K562 (cell line): ENCODE results near the gene GDF11. TPM values are rescaled to one million over a fixed set of nuclear protein-coding genes. Genes with fewer than 3 reads are reported as not detected.

Experiments
- CBX3 ChIP-seq, 2 experiments: IDR thresholded peaks; 1 replicate in 1 of 2; 2 replicates in 1 of 2; pipeline ENCODE4 v1.6.1; 2012; ENCODE audit warnings: inconsistent platforms in 2 of 2, low read length in 2 of 2, borderline replicate concordance in 1 of 2, control low read depth in 1 of 2
- CXXC5 ChIP-seq: fragments of 250-450 bp; sonication (Bioruptor Pico); IDR thresholded peaks from 2 replicates; pipeline ENCODE4 v1.8.0; 2022; ENCODE audit warnings: inconsistent platforms, mild to moderate bottlenecking, moderate library complexity
- GABPB1 ChIP-seq: sonication (generic); formaldehyde crosslinking; IDR thresholded peaks from 2 replicates; pipeline ENCODE4 v1.8.0; 2022; ENCODE audit warnings: mild to moderate bottlenecking, missing genetic modification reagents
- ID3 ChIP-seq, 2 experiments: fragments of 250-450 bp in 1 of 2; fragments of 450-650 bp in 1 of 2; sonication (Bioruptor Pico) in 1 of 2; IDR thresholded peaks; 2 replicates each; pipeline versions ENCODE4 v1.6.1 to v1.8.0; 2016 to 2021; ENCODE audit warnings: mild to moderate bottlenecking in 2 of 2, moderate library complexity in 2 of 2, missing compliant biosample characterization in 1 of 2, missing genetic modification characterization in 1 of 2
- IRF9 ChIP-seq: fragments of 450-650 bp; IDR thresholded peaks from 2 replicates; pipeline ENCODE4 v1.6.1; 2016; ENCODE audit warnings: missing biosample characterization, missing genetic modification characterization
- LARP7 ChIP-seq: fragments of 450-650 bp; IDR thresholded peaks from 2 replicates; pipeline ENCODE4 v1.6.1; 2016
- NCOA1 ChIP-seq: fragments of 450-650 bp; IDR thresholded peaks from 2 replicates; pipeline ENCODE4 v1.6.1; 2016; ENCODE audit warnings: low read depth
- PRMT5 ChIP-seq: sonication (generic); formaldehyde crosslinking; IDR thresholded peaks from 2 replicates; pipeline ENCODE4 v1.5.0; 2020; ENCODE audit warnings: missing genetic modification reagents
- ZBTB5 ChIP-seq: fragments of 450-650 bp; IDR thresholded peaks from 2 replicates; pipeline ENCODE4 v1.6.1; 2017; ENCODE audit warnings: antibody characterized with exemption
- ZNF121 ChIP-seq: sonication (generic); formaldehyde crosslinking; conservative IDR thresholded peaks from 2 replicates; pipeline ENCODE4 v1.8.0; 2022; ENCODE audit warnings: missing genetic modification reagents
- ZNF24 ChIP-seq: fragments of 450-650 bp; IDR thresholded peaks from 2 replicates; pipeline ENCODE4 v1.6.1; 2016
- ZNF354B ChIP-seq: fragments of 250-450 bp; sonication (Bioruptor Pico); IDR thresholded peaks from 2 replicates; pipeline ENCODE4 v1.4.0; 2020
- polyA plus RNA-seq, 8 experiments: library from polyadenylated mRNA; depleted of rRNA in 4 of 8; stranded (reverse) in 5 of 8; unstranded in 3 of 8; fragments of >200 nt; fragmentation: Nextera tagmentation in 2 of 8; fragmentation: Illumina TruSeq in 1 of 8; extraction: Ambion mirVana in 2 of 8; extraction: Trizol in 1 of 8; gene quantifications; 2 replicates each; pipeline versions ENCODE4 v1.2.1 to v1.2.3, GENCODE V29; 2011 to 2014; ENCODE audit warnings: inconsistent platforms in 1 of 8, missing spikeins in 1 of 8
- total RNA-seq, 7 experiments: library from RNA; depleted of rRNA in 6 of 7; stranded (reverse); fragments of >200 nt in 6 of 7; fragmentation: Illumina TruSeq in 2 of 7; extraction: Trizol in 2 of 7; gene quantifications; 2 replicates each; pipeline versions ENCODE4 v1.2.1 to v1.2.3, GENCODE V29; 2011 to 2021; ENCODE audit warnings: low replicate concordance in 1 of 7
- TF ChIP-seq, protein P1 (sequence below): fragments of 450-650 bp; IDR thresholded peaks from 2 replicates; pipeline ENCODE4 v1.6.1; 2016; ENCODE audit warnings: mild to moderate bottlenecking, moderate library complexity

Gene GDF11
- total and polyA plus RNA-seq, 9 of the 15 experiments (the other 6 are each of a cell fraction or from before 2014, with no cell fraction given) = 1.4 to 15.7 (median 4.8) TPM

DNA sequence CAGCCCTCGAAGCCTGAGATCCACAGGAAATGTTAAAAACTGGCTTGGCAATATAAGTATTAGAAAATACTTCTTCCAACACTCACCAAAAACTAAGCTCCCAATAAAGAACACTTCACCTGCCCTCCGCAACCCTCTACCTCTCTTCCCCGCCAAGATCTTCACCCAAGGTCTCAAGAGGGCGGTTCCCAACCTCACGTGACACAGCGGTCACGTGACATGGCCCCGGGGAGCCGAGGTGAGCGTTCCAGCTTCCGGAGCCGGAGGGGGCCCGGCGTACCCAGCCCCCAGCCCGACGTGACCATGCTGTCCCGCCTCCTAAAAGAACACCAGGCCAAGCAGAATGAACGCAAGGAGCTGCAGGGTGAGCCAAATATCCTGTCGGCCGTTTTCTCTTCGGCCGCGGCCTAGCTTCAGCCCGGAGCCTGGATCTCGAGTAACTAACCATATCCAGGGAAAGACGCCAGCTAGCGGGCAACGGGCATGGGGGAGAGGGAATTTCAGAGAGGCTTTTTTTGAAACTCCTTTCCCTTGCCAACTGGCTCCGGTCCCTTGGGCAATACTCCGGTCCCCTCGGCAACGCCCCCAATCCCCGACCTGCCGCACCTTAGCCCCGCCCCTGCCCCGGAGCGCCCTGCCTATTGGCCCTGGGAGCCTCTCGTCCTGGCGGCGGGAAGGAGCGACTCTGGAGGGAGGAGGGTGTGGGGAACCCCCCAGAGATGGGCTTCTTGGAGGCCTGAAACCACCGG is 26.9 kb upstream of the GDF11 start, which contains the start of gene BLOC1S1 (continued):
- TF ChIP-seq, protein P1, sequence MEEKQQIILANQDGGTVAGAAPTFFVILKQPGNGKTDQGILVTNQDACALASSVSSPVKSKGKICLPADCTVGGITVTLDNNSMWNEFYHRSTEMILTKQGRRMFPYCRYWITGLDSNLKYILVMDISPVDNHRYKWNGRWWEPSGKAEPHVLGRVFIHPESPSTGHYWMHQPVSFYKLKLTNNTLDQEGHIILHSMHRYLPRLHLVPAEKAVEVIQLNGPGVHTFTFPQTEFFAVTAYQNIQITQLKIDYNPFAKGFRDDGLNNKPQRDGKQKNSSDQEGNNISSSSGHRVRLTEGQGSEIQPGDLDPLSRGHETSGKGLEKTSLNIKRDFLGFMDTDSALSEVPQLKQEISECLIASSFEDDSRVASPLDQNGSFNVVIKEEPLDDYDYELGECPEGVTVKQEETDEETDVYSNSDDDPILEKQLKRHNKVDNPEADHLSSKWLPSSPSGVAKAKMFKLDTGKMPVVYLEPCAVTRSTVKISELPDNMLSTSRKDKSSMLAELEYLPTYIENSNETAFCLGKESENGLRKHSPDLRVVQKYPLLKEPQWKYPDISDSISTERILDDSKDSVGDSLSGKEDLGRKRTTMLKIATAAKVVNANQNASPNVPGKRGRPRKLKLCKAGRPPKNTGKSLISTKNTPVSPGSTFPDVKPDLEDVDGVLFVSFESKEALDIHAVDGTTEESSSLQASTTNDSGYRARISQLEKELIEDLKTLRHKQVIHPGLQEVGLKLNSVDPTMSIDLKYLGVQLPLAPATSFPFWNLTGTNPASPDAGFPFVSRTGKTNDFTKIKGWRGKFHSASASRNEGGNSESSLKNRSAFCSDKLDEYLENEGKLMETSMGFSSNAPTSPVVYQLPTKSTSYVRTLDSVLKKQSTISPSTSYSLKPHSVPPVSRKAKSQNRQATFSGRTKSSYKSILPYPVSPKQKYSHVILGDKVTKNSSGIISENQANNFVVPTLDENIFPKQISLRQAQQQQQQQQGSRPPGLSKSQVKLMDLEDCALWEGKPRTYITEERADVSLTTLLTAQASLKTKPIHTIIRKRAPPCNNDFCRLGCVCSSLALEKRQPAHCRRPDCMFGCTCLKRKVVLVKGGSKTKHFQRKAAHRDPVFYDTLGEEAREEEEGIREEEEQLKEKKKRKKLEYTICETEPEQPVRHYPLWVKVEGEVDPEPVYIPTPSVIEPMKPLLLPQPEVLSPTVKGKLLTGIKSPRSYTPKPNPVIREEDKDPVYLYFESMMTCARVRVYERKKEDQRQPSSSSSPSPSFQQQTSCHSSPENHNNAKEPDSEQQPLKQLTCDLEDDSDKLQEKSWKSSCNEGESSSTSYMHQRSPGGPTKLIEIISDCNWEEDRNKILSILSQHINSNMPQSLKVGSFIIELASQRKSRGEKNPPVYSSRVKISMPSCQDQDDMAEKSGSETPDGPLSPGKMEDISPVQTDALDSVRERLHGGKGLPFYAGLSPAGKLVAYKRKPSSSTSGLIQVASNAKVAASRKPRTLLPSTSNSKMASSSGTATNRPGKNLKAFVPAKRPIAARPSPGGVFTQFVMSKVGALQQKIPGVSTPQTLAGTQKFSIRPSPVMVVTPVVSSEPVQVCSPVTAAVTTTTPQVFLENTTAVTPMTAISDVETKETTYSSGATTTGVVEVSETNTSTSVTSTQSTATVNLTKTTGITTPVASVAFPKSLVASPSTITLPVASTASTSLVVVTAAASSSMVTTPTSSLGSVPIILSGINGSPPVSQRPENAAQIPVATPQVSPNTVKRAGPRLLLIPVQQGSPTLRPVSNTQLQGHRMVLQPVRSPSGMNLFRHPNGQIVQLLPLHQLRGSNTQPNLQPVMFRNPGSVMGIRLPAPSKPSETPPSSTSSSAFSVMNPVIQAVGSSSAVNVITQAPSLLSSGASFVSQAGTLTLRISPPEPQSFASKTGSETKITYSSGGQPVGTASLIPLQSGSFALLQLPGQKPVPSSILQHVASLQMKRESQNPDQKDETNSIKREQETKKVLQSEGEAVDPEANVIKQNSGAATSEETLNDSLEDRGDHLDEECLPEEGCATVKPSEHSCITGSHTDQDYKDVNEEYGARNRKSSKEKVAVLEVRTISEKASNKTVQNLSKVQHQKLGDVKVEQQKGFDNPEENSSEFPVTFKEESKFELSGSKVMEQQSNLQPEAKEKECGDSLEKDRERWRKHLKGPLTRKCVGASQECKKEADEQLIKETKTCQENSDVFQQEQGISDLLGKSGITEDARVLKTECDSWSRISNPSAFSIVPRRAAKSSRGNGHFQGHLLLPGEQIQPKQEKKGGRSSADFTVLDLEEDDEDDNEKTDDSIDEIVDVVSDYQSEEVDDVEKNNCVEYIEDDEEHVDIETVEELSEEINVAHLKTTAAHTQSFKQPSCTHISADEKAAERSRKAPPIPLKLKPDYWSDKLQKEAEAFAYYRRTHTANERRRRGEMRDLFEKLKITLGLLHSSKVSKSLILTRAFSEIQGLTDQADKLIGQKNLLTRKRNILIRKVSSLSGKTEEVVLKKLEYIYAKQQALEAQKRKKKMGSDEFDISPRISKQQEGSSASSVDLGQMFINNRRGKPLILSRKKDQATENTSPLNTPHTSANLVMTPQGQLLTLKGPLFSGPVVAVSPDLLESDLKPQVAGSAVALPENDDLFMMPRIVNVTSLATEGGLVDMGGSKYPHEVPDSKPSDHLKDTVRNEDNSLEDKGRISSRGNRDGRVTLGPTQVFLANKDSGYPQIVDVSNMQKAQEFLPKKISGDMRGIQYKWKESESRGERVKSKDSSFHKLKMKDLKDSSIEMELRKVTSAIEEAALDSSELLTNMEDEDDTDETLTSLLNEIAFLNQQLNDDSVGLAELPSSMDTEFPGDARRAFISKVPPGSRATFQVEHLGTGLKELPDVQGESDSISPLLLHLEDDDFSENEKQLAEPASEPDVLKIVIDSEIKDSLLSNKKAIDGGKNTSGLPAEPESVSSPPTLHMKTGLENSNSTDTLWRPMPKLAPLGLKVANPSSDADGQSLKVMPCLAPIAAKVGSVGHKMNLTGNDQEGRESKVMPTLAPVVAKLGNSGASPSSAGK = peak; percentile 90
- TF ChIP-seq GABPB1 (CRISPR knock-in tag) (peak; percentile 87; the same call in 1 of the 2 replicates), NCOA1 (no peak), PRMT5 (CRISPR knock-in tag) (0 out of 2 replicates have a peak, but pooled peaks have one; percentile 64), ZNF121 (CRISPR knock-in tag) (no peak), ID3 (CRISPR knock-in tag; IDR thresholded peaks at IDR 0.05) (no peak), ID3 (tag; IDR thresholded peaks at IDR 0.05) (peak; percentile 46; the same call in 1 of the 2 replicates), CXXC5 (CRISPR knock-in tag) (peak; percentile 88), ZBTB5 (no peak), ZNF354B (no peak), ZNF24 (no peak), CBX3 (IDR thresholded peaks at IDR 0.05; ENCODE audit: borderline replicate concordance in 1 of 2, low read length in 2 of 2) (peak in 1 of 2 experiments; percentile 82; a peak in 1 of 3 replicates), IRF9 (tag) (0 out of 2 replicates have a peak, but pooled peaks have one; percentile 33), LARP7 (no peak)
